Dendritic cell treated with granulocyte-macrophage colony-stimulating factor and Interleukin-4, amounts not matched to agents 40 ng/mL and 50 ng/mL, for 4 days (primary cell): ENCODE results near the gene AGTRAP.

Source experiments
- H3K27ac Mint-ChIP-seq: one replicate; pipeline ENCODE4 v1.8.0; 2022; ENCODE audit warnings: mild to moderate bottlenecking, mixed read lengths
- H3K27me3 Mint-ChIP-seq: one replicate; pipeline ENCODE4 v1.8.0; 2022; ENCODE audit warnings: mild to moderate bottlenecking, mixed read lengths
- H3K36me3 Mint-ChIP-seq: one replicate; pipeline ENCODE4 v1.8.0; 2022; ENCODE audit warnings: low read depth, mixed read lengths
- H3K4me1 Mint-ChIP-seq: one replicate; pipeline ENCODE4 v1.8.0; 2022; ENCODE audit warnings: low read depth, mixed read lengths
- H3K4me3 Mint-ChIP-seq: one replicate; pipeline ENCODE4 v1.8.0; 2022; ENCODE audit warnings: mild to moderate bottlenecking, moderate library complexity, mixed read lengths
- H3K9me3 Mint-ChIP-seq: one replicate; pipeline ENCODE4 v1.8.0; 2022; ENCODE audit warnings: mixed read lengths
- intact Hi-C: fragments of 100-400 bp; cut with micrococcal nuclease; formaldehyde crosslinking; loops from one replicate; pipeline ENCODE4 v1.15.0; 2022

AGTRAP gene

GRCh38 chr1:11751087-11751486 is 15.2 kb downstream of the AGTRAP start:
- intact Hi-C loops, result no loop called here
- Mint-ChIP-seq H3K9me3 (no peaks in the 10 kb centered on the region), H3K27me3 (peaks cover 8% of the 10 kb centered on the region), H3K4me1 (peaks cover 20% of the 10 kb centered on the region), H3K36me3 (peaks cover 54% of the 10 kb centered on the region), H3K27ac (no peak overlapping the region), H3K4me3 (no peak overlapping the region)

GRCh38 chr1:11752359-11753088 is 16.6 kb downstream of the AGTRAP start:
- Mint-ChIP-seq H3K36me3 (peaks cover 39% of the 10 kb centered on the region), H3K27me3 (peaks cover 16% of the 10 kb centered on the region), H3K4me3 (no peak overlapping the region), H3K4me1 (peaks cover 11% of the 10 kb centered on the region), H3K9me3 (no peaks in the 10 kb centered on the region), H3K27ac (no peak overlapping the region)
- intact Hi-C loops, result no loop called here

- peaks cover 6% of the 10 kb centered on the region for H3K4me1 Mint-ChIP-seq
- H3K27me3 Mint-ChIP-seq, result peaks cover 18% of the 10 kb centered on the region
- no peaks in the 10 kb centered on the region for H3K9me3 Mint-ChIP-seq
- intact Hi-C loops, result no loop called here
- H3K27ac Mint-ChIP-seq, result no peak overlapping the region
- H3K4me3 Mint-ChIP-seq, result no peak overlapping the region
- H3K36me3 Mint-ChIP-seq, result peaks cover 28% of the 10 kb centered on the region
Measured at GRCh38 chr1:11753555-11754208, 17.7 kb downstream of the AGTRAP start.

- Mint-ChIP-seq H3K36me3 (no peaks in the 10 kb centered on the region), H3K4me3 (no peak overlapping the region), H3K27ac (no peak overlapping the region), H3K27me3 (peaks cover 38% of the 10 kb centered on the region), H3K4me1 (peaks cover 6% of the 10 kb centered on the region), H3K9me3 (no peaks in the 10 kb centered on the region)
- intact Hi-C loops, result no loop called here
Measured at GRCh38 chr1:11757047-11757446, 21.1 kb downstream of the AGTRAP start.

GRCh38 chr1:11759791-11760190 is 23.9 kb downstream of the AGTRAP start:
- Mint-ChIP-seq H3K9me3 (no peaks in the 10 kb centered on the region), H3K27ac (no peak overlapping the region), H3K27me3 (peaks cover 53% of the 10 kb centered on the region), H3K36me3 (no peaks in the 10 kb centered on the region), H3K4me1 (peaks cover 10% of the 10 kb centered on the region), H3K4me3 (no peak overlapping the region)
- intact Hi-C loops, result no loop called here

GRCh38 chr1:11761285-11761684 is 25.3 kb downstream of the AGTRAP start:
- Mint-ChIP-seq H3K4me3 (no peak overlapping the region), H3K9me3 (no peaks in the 10 kb centered on the region), H3K27me3 (peaks cover 46% of the 10 kb centered on the region), H3K4me1 (peaks cover 10% of the 10 kb centered on the region), H3K27ac (no peak overlapping the region), H3K36me3 (no peaks in the 10 kb centered on the region)
- intact Hi-C loops, result no loop called here

- H3K36me3 Mint-ChIP-seq, result no peaks in the 10 kb centered on the region
- H3K4me1 Mint-ChIP-seq, result peaks cover 10% of the 10 kb centered on the region
- H3K27ac Mint-ChIP-seq, result no peak within 1 kb of the TSS
- intact Hi-C loops, result no loop called here
- peaks cover 45% of the 10 kb centered on the region for H3K27me3 Mint-ChIP-seq
- no peaks in the 10 kb centered on the region for H3K9me3 Mint-ChIP-seq
- H3K4me3 Mint-ChIP-seq, result peak within 1 kb of the TSS; percentile 10
Measured at GRCh38 chr1:11761988-11762406, 26.1 kb downstream of the AGTRAP start, which contains the start of gene C1orf167. C1orf167 (plus strand) TSS chr1:11762193; CDS start chr1:11764401, 2,208 bp downstream.

- H3K27ac Mint-ChIP-seq, result no peak overlapping the region
- H3K9me3 Mint-ChIP-seq, result no peaks in the 10 kb centered on the region
- peaks cover 16% of the 10 kb centered on the region for H3K4me1 Mint-ChIP-seq
- H3K27me3 Mint-ChIP-seq, result peaks cover 46% of the 10 kb centered on the region
- intact Hi-C loops, result no loop called here
- no peaks in the 10 kb centered on the region for H3K36me3 Mint-ChIP-seq
- no peak overlapping the region for H3K4me3 Mint-ChIP-seq
Measured at GRCh38 chr1:11764115-11764514, 28.2 kb downstream of the AGTRAP start.

- intact Hi-C loops, result no loop called here
- Mint-ChIP-seq H3K27ac (no peak overlapping the region), H3K27me3 (peaks cover 46% of the 10 kb centered on the region), H3K4me1 (peaks cover 16% of the 10 kb centered on the region), H3K36me3 (no peaks in the 10 kb centered on the region), H3K4me3 (no peak overlapping the region), H3K9me3 (no peaks in the 10 kb centered on the region)
Measured at GRCh38 chr1:11764519-11764918, 28.6 kb downstream of the AGTRAP start.

GRCh38 chr1:11765661-11766428 is 29.9 kb downstream of the AGTRAP start:
- Mint-ChIP-seq H3K36me3 (no peaks in the 10 kb centered on the region), H3K27me3 (peaks cover 37% of the 10 kb centered on the region), H3K9me3 (no peaks in the 10 kb centered on the region), H3K27ac (no peak overlapping the region), H3K4me3 (no peak overlapping the region), H3K4me1 (peaks cover 16% of the 10 kb centered on the region)
- intact Hi-C loops, result no loop called here

GRCh38 chr1:11766429-11766776 is 30.5 kb downstream of the AGTRAP start:
- Mint-ChIP-seq H3K27ac (no peak overlapping the region), H3K27me3 (peaks cover 32% of the 10 kb centered on the region), H3K36me3 (no peaks in the 10 kb centered on the region), H3K4me3 (no peak overlapping the region), H3K9me3 (no peaks in the 10 kb centered on the region), H3K4me1 (peaks cover 16% of the 10 kb centered on the region)
- intact Hi-C loops, result no loop called here

- H3K9me3 Mint-ChIP-seq, result no peaks in the 10 kb centered on the region
- no peak overlapping the region for H3K4me3 Mint-ChIP-seq
- H3K4me1 Mint-ChIP-seq, result peaks cover 11% of the 10 kb centered on the region
- H3K27me3 Mint-ChIP-seq, result peaks cover 15% of the 10 kb centered on the region
- no peak overlapping the region for H3K27ac Mint-ChIP-seq
- intact Hi-C loops, result no loop called here
- H3K36me3 Mint-ChIP-seq, result no peaks in the 10 kb centered on the region
Measured at GRCh38 chr1:11767922-11768704, 32.2 kb downstream of the AGTRAP start.

GRCh38 chr1:11768821-11769220 is 32.9 kb downstream of the AGTRAP start:
- H3K36me3 Mint-ChIP-seq, result no peaks in the 10 kb centered on the region
- intact Hi-C loops, result no loop called here
- H3K4me1 Mint-ChIP-seq, result peaks cover 11% of the 10 kb centered on the region
- no peak overlapping the region for H3K4me3 Mint-ChIP-seq
- no peak overlapping the region for H3K27ac Mint-ChIP-seq
- peaks cover 10% of the 10 kb centered on the region for H3K27me3 Mint-ChIP-seq
- no peaks in the 10 kb centered on the region for H3K9me3 Mint-ChIP-seq
